ENCODE measurements around the gene HTRA3. TPM values are rescaled to one million over a fixed set of nuclear protein-coding genes. Genes with fewer than 3 reads are reported as not detected.
A peak's percentile ranks its signal among the peaks of the same experiment; 100 is the strongest.

The HTRA3 gene
- total RNA-seq, 2 donors from 2014 or later: 33.8 to 124 TPM

GRCh38 chr4:8272472-8273428 is 3.2 kb downstream of the HTRA3 start:
- no peaks in the 10 kb centered on the region for H3K9me3 ChIP-seq
- peak overlapping the region; percentile 6 to 60 for H3K4me3 ChIP-seq
- no peaks in the 10 kb centered on the region for H3K27me3 ChIP-seq
- no peak for DNase-seq (ENCODE audit: low spot score)
- H3K36me3 ChIP-seq: no peaks in the 10 kb centered on the region
- H3K4me1 ChIP-seq: peaks cover 0 to 70% of the 10 kb centered on the region in 2 donors
- no peak for TF ChIP-seq CTCF (IDR thresholded peaks at IDR 0.05)
- H3K27ac ChIP-seq: peak overlapping the region; percentile 32 to 61

GRCh38 chr4:8273450-8273849 is 3.9 kb downstream of the HTRA3 start:
- H3K27ac ChIP-seq: peak overlapping the region; percentile 32 to 56
- H3K4me1 ChIP-seq: peaks cover 0 to 74% of the 10 kb centered on the region in 2 donors
- no peaks in the 10 kb centered on the region for H3K36me3 ChIP-seq
- H3K4me3 ChIP-seq: peak overlapping the region in 1 of 2 donors; percentile 60
- DNase-seq (ENCODE audit: low spot score): no peak
- H3K9me3 ChIP-seq: no peaks in the 10 kb centered on the region
- TF ChIP-seq CTCF (IDR thresholded peaks at IDR 0.05): no peak
- no peaks in the 10 kb centered on the region for H3K27me3 ChIP-seq

GRCh38 chr4:8274066-8274652 is 4.6 kb downstream of the HTRA3 start:
- Histone ChIP-seq H3K4me1 (peaks cover 0 to 79% of the 10 kb centered on the region in 2 donors), H3K4me3 (no peak overlapping the region), H3K9me3 (no peaks in the 10 kb centered on the region), H3K27ac (peak overlapping the region in 1 of 2 donors; percentile 53), H3K27me3 (no peaks in the 10 kb centered on the region), H3K36me3 (no peaks in the 10 kb centered on the region)
- TF ChIP-seq CTCF (IDR thresholded peaks at IDR 0.05): no peak
- DNase-seq (ENCODE audit: low spot score): no peak

- Histone ChIP-seq H3K36me3 (no peaks in the 10 kb centered on the region), H3K4me3 (no peak overlapping the region), H3K4me1 (peaks cover 0 to 76% of the 10 kb centered on the region in 2 donors), H3K27ac (peak overlapping the region; percentile 53 to 58), H3K27me3 (no peaks in the 10 kb centered on the region), H3K9me3 (no peaks in the 10 kb centered on the region)
- TF ChIP-seq CTCF (IDR thresholded peaks at IDR 0.05): peak; percentile 26 to 61
- peak; percentile 91 for DNase-seq (ENCODE audit: low spot score)
Measured at GRCh38 chr4:8274765-8275547, 5.4 kb downstream of the HTRA3 start.

- TF ChIP-seq CTCF (IDR thresholded peaks at IDR 0.05): no peak
- peaks cover 0 to 74% of the 10 kb centered on the region in 2 donors for H3K4me1 ChIP-seq
- no peaks in the 10 kb centered on the region for H3K9me3 ChIP-seq
- DNase-seq (ENCODE audit: low spot score): no peak
- H3K27ac ChIP-seq: peak overlapping the region; percentile 53 to 58
- no peaks in the 10 kb centered on the region for H3K36me3 ChIP-seq
- H3K4me3 ChIP-seq: no peak overlapping the region
- H3K27me3 ChIP-seq: no peaks in the 10 kb centered on the region
Measured at GRCh38 chr4:8275548-8275910, 6.0 kb downstream of the HTRA3 start.
